RWPE1 (cell line): ENCODE results near the gene LRRC26.
A peak's percentile ranks its signal among the peaks of the same experiment; 100 is the strongest.

Source experiments
- CTCF ChIA-PET: fragments of 350-600 bp; sonication (Branson Sonifier 250); formaldehyde crosslinking; extraction: SDS; loops from one replicate; lab custom pipeline; 2021; lab: Yijun Ruan, JAX
- POLR2A ChIA-PET: fragments of 400-600 bp; formaldehyde crosslinking; extraction: SDS; loops from one replicate; lab custom pipeline; 2020; ENCODE audit warnings: antibody characterized with exemption; ENCODE audit not compliant: low non-redundant PET; lab: Yijun Ruan, JAX
- DNase-seq: peaks from one replicate; pipeline ENCODE4 v3.0.0; 2012; ENCODE audit warnings: low spot score
- H3K27ac ChIP-seq: fragments of 450-650 bp; 2 replicates; pipeline ENCODE4 v1.5.1; 2017
- TF ChIP-seq, protein P1 (sequence below): fragments of 450-650 bp; conservative IDR thresholded peaks from 2 replicates; pipeline ENCODE4 v1.5.1; 2017; ENCODE audit warnings: low read depth, mild to moderate bottlenecking

The LRRC26 gene

DNA sequence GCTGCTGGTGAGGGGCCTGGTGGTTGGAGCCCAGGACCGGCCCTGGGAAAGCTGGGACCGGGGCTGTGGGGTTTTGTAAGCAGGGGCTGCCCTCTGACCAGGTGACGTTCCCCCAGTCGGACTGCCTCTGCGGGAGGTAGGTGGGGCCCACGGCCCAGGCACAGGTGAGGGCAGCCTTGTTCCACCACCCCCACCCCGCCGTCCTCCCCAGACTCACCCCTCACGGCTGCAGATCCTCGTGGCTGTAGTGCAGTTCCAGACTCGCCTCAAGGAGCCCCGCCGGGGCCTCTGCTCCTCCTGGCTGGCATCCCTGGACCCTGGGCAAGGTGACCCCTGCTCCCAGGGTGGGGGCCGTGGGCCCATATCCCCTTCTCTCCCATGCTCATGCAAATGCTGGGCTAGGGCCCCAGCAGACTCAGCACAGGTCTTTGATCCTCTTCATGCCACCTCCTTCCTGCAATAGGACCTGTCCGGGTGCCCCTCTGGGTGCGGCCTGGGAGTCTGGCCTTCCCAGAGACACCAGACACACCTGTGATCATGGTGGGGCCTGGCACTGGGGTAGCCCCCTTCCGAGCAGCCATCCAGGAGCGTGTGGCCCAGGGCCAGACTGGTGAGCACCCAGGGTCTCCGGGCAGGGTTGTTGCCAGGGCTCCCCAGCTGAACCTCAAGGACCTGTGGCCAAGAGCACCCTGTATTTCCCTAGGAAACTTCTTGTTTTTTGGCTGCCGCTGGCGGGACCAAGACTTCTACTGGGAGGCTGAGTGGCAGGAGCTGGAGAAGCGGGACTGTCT, 45.5 kb upstream of the LRRC26 start:
- DNase-seq = no peak
- CTCF ChIA-PET = interaction anchor here (0.6 to 3.0 kb wide), 8 partner anchors 12 to 219 kb away, joined by 3 to 13 read pairs (median 3); partner anchors contain the start of gene RNF224
- TF ChIP-seq, protein P1, sequence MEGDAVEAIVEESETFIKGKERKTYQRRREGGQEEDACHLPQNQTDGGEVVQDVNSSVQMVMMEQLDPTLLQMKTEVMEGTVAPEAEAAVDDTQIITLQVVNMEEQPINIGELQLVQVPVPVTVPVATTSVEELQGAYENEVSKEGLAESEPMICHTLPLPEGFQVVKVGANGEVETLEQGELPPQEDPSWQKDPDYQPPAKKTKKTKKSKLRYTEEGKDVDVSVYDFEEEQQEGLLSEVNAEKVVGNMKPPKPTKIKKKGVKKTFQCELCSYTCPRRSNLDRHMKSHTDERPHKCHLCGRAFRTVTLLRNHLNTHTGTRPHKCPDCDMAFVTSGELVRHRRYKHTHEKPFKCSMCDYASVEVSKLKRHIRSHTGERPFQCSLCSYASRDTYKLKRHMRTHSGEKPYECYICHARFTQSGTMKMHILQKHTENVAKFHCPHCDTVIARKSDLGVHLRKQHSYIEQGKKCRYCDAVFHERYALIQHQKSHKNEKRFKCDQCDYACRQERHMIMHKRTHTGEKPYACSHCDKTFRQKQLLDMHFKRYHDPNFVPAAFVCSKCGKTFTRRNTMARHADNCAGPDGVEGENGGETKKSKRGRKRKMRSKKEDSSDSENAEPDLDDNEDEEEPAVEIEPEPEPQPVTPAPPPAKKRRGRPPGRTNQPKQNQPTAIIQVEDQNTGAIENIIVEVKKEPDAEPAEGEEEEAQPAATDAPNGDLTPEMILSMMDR = no peak
- POLR2A ChIA-PET = interaction anchor here (0.6 to 1.3 kb wide), 2 partner anchors 21 to 27 kb away, joined by 3 to 4 read pairs; partner anchors contain the start of genes ANAPC2 and SSNA1
- H3K27ac ChIP-seq = peak overlapping the region; percentile 82

DNA sequence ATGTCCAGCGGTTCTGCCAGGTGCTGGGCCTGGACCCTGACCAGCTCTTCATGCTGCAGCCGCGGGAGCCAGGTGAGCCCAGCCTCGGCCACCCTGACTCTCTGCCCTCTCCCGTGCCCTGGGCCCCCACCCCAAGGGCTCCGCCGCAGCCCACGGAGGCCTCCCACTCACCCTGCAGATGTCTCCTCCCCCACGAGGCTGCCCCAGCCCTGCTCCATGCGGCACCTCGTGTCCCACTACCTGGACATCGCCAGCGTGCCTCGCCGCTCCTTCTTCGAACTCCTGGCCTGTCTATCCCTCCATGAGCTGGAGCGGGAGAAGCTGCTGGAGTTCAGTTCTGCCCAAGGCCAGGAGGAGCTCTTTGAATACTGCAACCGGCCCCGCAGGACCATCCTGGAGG, 44.8 kb upstream of the LRRC26 start:
- TF ChIP-seq, protein P1 = no peak
- CTCF ChIA-PET = interaction anchor here (0.6 to 1.9 kb wide), 6 partner anchors 9 to 95 kb away, joined by 3 to 4 read pairs (median 4); no protein-coding TSS in a partner anchor
- H3K27ac ChIP-seq = peak overlapping the region; percentile 82
- no peak for DNase-seq
- POLR2A ChIA-PET = no interaction called here

DNA sequence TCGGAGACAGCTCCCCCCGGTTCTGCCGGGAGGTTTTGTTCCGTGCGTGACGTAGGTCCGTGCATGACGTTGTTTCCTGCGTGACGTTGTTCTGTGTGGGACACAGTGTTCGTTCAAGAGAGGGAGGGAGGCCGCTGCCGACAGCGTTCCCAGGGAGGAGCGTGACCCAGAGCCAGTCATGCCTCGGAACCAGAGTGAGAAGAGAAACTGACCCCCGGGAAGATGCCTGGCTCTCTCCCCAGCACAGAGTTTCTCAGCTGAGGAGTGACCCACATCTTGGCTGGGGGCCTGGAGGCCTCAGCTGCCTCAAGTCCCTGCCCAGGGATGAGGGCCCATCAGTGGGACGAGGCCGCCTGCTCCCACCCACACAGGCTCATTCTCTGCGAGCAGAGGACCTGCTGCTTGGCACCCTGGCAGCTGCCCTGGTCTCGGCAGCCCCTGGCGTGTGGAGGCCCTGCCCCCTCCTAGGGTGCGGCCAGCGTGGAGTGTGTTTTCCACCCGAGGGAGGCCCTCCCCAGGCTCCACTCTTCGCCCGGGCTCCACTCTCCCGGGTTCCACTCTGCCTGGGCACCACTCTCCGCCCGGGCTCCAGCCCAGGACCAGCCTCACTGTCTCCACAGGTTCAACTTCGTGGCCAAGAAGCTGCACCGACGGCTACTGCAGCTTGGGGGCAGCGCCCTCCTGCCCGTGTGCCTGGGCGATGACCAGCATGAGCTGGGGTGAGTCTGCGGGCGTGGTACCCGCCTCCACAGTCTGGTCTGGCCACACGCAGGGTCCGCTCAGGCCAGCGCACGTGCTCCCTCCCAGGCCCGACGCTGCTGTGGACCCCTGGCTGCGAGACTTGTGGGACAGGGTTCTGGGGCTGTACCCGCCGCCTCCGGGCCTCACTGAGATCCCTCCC, 43.6 kb upstream of the LRRC26 start:
- POLR2A ChIA-PET = interaction anchor here (0.6 kb wide), 1 partner anchor 8 kb away, joined by 3 read pairs; the partner anchor contains the start of genes NDOR1 and TMEM203
- CTCF ChIA-PET = interaction anchor here (0.7 to 2.1 kb wide), 7 partner anchors 11 to 36 kb away, joined by 3 to 8 read pairs (median 4); no protein-coding TSS in a partner anchor
- no peak for DNase-seq
- TF ChIP-seq, protein P1 = no peak; the same call in 1 of the 2 replicates
- H3K27ac ChIP-seq = peak overlapping the region; percentile 82

DNA sequence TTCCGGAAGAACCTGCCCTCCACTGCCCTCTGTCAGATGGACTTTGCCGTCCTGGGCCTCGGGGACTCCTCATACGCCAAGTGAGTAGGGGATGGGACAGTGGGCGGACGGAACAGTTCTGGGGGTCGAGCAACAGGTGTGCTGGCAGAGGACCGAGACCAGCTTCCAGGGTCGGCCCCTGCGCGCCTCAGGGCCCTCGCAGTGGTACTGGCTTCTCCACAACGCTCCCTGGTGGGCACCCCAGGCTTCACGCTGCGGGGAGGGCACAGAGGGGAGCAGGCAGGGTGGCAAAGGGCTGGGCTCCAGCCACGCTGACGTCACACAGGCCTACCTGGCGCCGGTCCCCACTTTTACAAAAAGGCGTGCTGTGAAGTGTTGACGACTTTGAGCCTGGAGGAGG, 42.7 kb upstream of the LRRC26 start:
- TF ChIP-seq, protein P1 = no peak
- peak overlapping the region; percentile 82 for H3K27ac ChIP-seq
- ChIA-PET CTCF (interaction anchor here (1.4 to 2.1 kb wide), 2 partner anchors 22 to 24 kb away, joined by 4 to 8 read pairs; no protein-coding TSS in a partner anchor), POLR2A (no interaction called here)
- DNase-seq = no peak

DNA sequence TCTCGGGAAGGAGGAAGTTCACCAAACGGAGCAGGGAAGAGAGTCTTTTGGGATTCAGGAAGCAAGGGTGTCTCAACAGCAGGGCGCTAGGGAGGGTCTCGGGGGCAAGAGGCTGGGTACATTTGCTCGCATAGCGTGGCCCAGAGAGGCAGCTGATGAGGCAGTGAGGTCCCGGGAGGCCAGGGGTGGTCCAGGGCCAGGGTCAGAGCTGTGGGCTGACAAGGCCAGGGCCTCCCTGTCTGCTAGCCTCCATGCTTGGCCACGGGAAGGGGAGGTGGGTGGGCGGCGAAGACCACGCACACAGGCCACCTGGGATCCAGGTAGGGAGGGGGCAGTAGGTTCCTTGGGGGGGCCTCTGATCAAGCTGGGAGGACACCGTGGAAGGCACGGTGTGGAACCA, 41.7 kb upstream of the LRRC26 start:
- ChIA-PET POLR2A (no interaction called here), CTCF (interaction anchor here (2.1 kb wide), 1 partner anchor 25 kb away, joined by 8 read pairs; no protein-coding TSS in a partner anchor)
- peak overlapping the region; percentile 82 for H3K27ac ChIP-seq
- no peak for DNase-seq
- TF ChIP-seq, protein P1 = no peak

DNA sequence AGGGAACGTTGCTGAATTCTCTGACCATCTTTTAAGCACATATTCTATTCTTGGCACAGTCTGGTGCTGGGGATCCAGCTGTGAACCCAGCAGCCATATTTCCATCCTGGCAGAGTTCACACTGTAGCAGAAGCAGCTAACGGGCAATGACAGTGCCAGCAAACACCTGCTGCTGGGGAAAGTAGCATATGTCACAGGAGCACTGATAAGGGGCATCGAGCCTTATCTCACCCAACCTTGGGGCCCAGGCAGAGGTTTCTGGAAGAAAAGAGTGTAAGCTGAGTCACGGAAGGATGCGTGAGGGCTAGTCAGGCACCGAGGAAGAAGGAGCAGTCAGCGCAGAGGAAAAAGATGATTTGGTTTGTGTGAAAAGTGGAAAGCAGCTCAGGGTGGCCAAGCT, 36.8 kb upstream of the LRRC26 start:
- CTCF ChIA-PET = interaction anchor here (0.6 to 1.2 kb wide), 3 partner anchors 18 to 45 kb away, joined by 4 to 6 read pairs (median 5); partner anchors contain the start of gene CYSRT1
- no peak for DNase-seq
- TF ChIP-seq, protein P1 = no peak
- H3K27ac ChIP-seq = peak overlapping the region; percentile 80
- POLR2A ChIA-PET = interaction anchor here (1.3 kb wide), 1 partner anchor 17 kb away, joined by 5 read pairs; no protein-coding TSS in a partner anchor
